Measurements from ENCODE around the gene MAML3.

DNA sequence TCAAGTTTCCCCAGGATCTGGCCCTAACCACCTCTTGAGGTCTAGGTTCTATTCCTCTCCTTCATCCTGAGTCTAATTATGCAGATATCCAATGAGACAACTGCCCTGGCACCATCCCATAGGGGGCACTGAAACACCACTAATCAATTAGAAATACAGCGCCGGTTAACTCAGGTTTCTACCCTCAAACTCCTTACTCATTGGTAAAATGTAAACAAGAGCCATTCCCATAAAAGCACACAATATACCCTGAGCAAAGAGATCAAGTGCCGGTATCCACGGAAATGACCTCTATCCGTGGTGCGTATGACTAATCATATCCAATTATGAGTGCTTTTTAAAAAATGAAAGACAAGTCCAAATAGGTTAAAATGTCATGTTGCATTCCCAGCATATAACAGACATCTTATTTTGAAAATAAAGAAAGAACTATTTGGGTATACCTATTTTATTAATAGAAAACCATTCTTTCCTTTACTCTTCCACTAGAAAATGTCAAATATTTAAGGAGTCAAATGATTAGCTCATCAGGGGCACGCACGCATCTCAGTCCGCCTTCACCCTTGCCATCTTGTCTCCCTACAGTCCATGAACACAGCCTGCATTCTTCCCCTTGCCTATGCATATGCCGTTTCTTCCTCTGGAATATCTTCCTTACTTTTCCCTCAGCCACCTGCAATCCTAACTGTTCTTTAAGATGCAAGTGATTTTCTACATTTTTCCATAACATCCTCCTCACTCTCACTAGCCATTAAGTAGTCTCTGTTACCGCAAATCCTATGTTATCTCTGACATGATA is 141.1 kb downstream of the MAML3 start:
- no peak for TF ChIP-seq POLR2AphosphoS5 (IDR thresholded peaks at IDR 0.05)
- TF ChIP-seq, protein P1, sequence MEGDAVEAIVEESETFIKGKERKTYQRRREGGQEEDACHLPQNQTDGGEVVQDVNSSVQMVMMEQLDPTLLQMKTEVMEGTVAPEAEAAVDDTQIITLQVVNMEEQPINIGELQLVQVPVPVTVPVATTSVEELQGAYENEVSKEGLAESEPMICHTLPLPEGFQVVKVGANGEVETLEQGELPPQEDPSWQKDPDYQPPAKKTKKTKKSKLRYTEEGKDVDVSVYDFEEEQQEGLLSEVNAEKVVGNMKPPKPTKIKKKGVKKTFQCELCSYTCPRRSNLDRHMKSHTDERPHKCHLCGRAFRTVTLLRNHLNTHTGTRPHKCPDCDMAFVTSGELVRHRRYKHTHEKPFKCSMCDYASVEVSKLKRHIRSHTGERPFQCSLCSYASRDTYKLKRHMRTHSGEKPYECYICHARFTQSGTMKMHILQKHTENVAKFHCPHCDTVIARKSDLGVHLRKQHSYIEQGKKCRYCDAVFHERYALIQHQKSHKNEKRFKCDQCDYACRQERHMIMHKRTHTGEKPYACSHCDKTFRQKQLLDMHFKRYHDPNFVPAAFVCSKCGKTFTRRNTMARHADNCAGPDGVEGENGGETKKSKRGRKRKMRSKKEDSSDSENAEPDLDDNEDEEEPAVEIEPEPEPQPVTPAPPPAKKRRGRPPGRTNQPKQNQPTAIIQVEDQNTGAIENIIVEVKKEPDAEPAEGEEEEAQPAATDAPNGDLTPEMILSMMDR (IDR thresholded peaks at IDR 0.05): peak in 1 of 2 donors; percentile 23
- TF ChIP-seq POLR2A (IDR thresholded peaks at IDR 0.05): no peak
- TF ChIP-seq EP300 (IDR thresholded peaks at IDR 0.05): no peak

Measured in suprapubic skin (tissue), 4 donors.